ENCODE results near the gene FAM120B. TPM values are rescaled to one million over a fixed set of nuclear protein-coding genes. Genes with fewer than 3 reads are reported as not detected.

FAM120B gene
- total RNA-seq, 1 experiment from 2014 or later, result 15.2 TPM

- TF ChIP-seq IRF1 (CRISPR knock-in tag; IDR thresholded peaks at IDR 0.05) (no peak), USF1 (CRISPR knock-in tag; IDR thresholded peaks at IDR 0.05) (no peak), EMX1 (CRISPR knock-in tag; IDR thresholded peaks at IDR 0.05) (no peak)
These were observed 58.6 kb downstream of the FAM120B start (continued) for GRCh38 chr6:170365121-170365520.

GRCh38 chr6:170365593-170365992 lies 59.0 kb downstream of the FAM120B start:
- peak overlapping the region; percentile 65; the same call in 1 of the 2 replicates for H3K27ac Mint-ChIP-seq
- no peaks in the 10 kb centered on the region for H3K4me1 Mint-ChIP-seq
- ATAC-seq, result no peak
- 0 out of 2 replicates have a peak, but pooled peaks cover 2% of the 10 kb centered on the region for H3K36me3 Mint-ChIP-seq
- H3K4me3 Mint-ChIP-seq, result no peak overlapping the region
- ChIA-PET POLR2A (no interaction called here), CTCF (no interaction called here)
- DNase-seq (ENCODE audit: low spot score), result no peak
- no peaks in the 10 kb centered on the region for H3K27me3 Mint-ChIP-seq (ENCODE audit: low read depth)
- H3K9me3 Mint-ChIP-seq, result no peaks in the 10 kb centered on the region
- TF ChIP-seq NR2C2 (CRISPR knock-in tag; IDR thresholded peaks at IDR 0.05) (no peak), PRRX2 (CRISPR knock-in tag; IDR thresholded peaks at IDR 0.05) (no peak), NR3C1 (CRISPR knock-in tag; conservative IDR thresholded peaks at IDR 0.05; ENCODE audit: low read depth) (no peak), RORB (CRISPR knock-in tag; IDR thresholded peaks at IDR 0.05) (no peak), ZBTB21 (CRISPR knock-in tag; IDR thresholded peaks at IDR 0.05; ENCODE audit: borderline replicate concordance) (no peak), ERG (CRISPR knock-in tag; IDR thresholded peaks at IDR 0.05) (no peak), RELA (CRISPR knock-in tag; IDR thresholded peaks at IDR 0.05; ENCODE audit: borderline replicate concordance) (no peak), ATF1 (CRISPR knock-in tag; IDR thresholded peaks at IDR 0.05) (no peak), SOX15 (CRISPR knock-in tag; IDR thresholded peaks at IDR 0.05) (no peak), AFF4 (CRISPR knock-in tag; IDR thresholded peaks at IDR 0.05; ENCODE audit: borderline replicate concordance) (no peak), ZNF281 (CRISPR knock-in tag; IDR thresholded peaks at IDR 0.05) (no peak), ZNF671 (CRISPR knock-in tag; IDR thresholded peaks at IDR 0.05) (no peak), STAT6 (CRISPR knock-in tag; conservative IDR thresholded peaks at IDR 0.05; ENCODE audit: low read depth) (no peak), ATF6 (CRISPR knock-in tag; IDR thresholded peaks at IDR 0.05) (no peak), FOXP4 (CRISPR knock-in tag; IDR thresholded peaks at IDR 0.05) (no peak), FOXJ3 (CRISPR knock-in tag; IDR thresholded peaks at IDR 0.05; ENCODE audit: borderline replicate concordance) (no peak), USF2 (CRISPR knock-in tag; IDR thresholded peaks at IDR 0.05) (no peak)

Data from WTC11 (cell line).